HTERT RPE-1 (cell line): Measurements from ENCODE around the gene SIN3A.
"Not testable (repeated sequence)": the region's sequence is repeated elsewhere in the genome, so short reads cannot be mapped to it uniquely, and the experiment has no call there.

Experiments used
- in situ Hi-C: fragments of 300-500 bp; cut with MboI; formaldehyde crosslinking; loops from 4 replicates; pipeline ENCODE4 v1.14.3; 2020; ENCODE audit warnings: low sequenced_read_pairs

SIN3A gene

GRCh38 chr15:75339531-75340240 is 111.8 kb downstream of the SIN3A start:
- in situ Hi-C loops: no loop called here

GRCh38 chr15:75338661-75339240 is 112.7 kb downstream of the SIN3A start:
- in situ Hi-C loops: no loop called here

GRCh38 chr15:75335705-75336355 is 115.7 kb downstream of the SIN3A start, which contains the start of gene COMMD4:
TSS of gene COMMD4 (plus strand) at chr15:75336063. CDS start at chr15:75336090, 27 bp downstream.
- in situ Hi-C loops: no loop called here

GRCh38 chr15:75335313-75335704 is 116.2 kb downstream of the SIN3A start:
- in situ Hi-C loops: no loop called here

- in situ Hi-C loops: not testable (repeated sequence)
Observed at GRCh38 chr15:75333654-75334419, 117.7 kb downstream of the SIN3A start.

- in situ Hi-C loops: not testable (repeated sequence)
Observed at GRCh38 chr15:75332093-75332492, 119.4 kb downstream of the SIN3A start.

- in situ Hi-C loops: no loop called here
Observed at GRCh38 chr15:75329571-75329970, 121.9 kb downstream of the SIN3A start.

GRCh38 chr15:75328493-75329314 is 122.8 kb downstream of the SIN3A start:
- in situ Hi-C loops: no loop called here

GRCh38 chr15:75327491-75327890 is 124.0 kb downstream of the SIN3A start:
- in situ Hi-C loops: no loop called here

GRCh38 chr15:75327005-75327404 is 124.5 kb downstream of the SIN3A start:
- in situ Hi-C loops: no loop called here

GRCh38 chr15:75325922-75326321 is 125.6 kb downstream of the SIN3A start:
- in situ Hi-C loops: no loop called here

- in situ Hi-C loops: no loop called here
Observed at GRCh38 chr15:75321711-75322110, 129.8 kb downstream of the SIN3A start.
